Astrocyte of the spinal cord (primary cell): Measurements from ENCODE around the gene ACSM2B.
"Not testable (repeated sequence)": the region's sequence is repeated elsewhere in the genome, so short reads cannot be mapped to it uniquely, and the experiment has no call there.

ENCODE experiments used
- DNase-seq: peaks from one replicate; pipeline ENCODE4 v3.0.0; 2011; ENCODE audit warnings: low read depth, low spot score
- H3K4me3 ChIP-seq: 2 replicates; pipeline ENCODE4 v1.5.1; 2011; ENCODE audit warnings: low read depth, mild to moderate bottlenecking, low read length, moderate library complexity
- in situ Hi-C: cut with HindIII; loops from 2 replicates; pipeline ENCODE4 v1.10.0; 2017; ENCODE audit warnings: low sequenced_read_pairs
- TF ChIP-seq, protein P1 (sequence below): IDR thresholded peaks from 2 replicates; pipeline ENCODE4 v1.5.1; 2012; ENCODE audit warnings: low read depth, mild to moderate bottlenecking, low read length, inconsistent platforms

The ACSM2B gene

DNA sequence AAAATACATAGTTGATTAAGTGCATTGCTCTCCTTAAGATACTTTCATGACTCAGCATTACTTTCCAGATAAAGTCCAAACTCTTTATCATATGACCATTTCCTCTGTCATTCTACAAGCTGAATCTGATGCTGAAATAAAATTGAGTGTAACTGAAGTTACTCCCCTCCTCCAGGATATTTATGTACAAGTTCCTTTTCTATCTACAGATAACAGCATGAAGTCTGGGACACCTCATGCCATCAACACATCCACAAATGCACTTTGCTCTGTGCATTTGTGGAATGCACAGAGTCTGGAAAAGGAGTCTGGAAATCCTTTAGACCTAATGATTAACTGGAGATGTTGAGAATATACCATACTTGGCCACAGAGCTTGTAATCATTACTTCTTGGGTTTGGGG is 60.5 kb downstream of the ACSM2B start:
- no peak for DNase-seq
- TF ChIP-seq, protein P1, sequence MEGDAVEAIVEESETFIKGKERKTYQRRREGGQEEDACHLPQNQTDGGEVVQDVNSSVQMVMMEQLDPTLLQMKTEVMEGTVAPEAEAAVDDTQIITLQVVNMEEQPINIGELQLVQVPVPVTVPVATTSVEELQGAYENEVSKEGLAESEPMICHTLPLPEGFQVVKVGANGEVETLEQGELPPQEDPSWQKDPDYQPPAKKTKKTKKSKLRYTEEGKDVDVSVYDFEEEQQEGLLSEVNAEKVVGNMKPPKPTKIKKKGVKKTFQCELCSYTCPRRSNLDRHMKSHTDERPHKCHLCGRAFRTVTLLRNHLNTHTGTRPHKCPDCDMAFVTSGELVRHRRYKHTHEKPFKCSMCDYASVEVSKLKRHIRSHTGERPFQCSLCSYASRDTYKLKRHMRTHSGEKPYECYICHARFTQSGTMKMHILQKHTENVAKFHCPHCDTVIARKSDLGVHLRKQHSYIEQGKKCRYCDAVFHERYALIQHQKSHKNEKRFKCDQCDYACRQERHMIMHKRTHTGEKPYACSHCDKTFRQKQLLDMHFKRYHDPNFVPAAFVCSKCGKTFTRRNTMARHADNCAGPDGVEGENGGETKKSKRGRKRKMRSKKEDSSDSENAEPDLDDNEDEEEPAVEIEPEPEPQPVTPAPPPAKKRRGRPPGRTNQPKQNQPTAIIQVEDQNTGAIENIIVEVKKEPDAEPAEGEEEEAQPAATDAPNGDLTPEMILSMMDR = no peak
- no peak overlapping the region for H3K4me3 ChIP-seq
- in situ Hi-C loops = no loop called here

DNA sequence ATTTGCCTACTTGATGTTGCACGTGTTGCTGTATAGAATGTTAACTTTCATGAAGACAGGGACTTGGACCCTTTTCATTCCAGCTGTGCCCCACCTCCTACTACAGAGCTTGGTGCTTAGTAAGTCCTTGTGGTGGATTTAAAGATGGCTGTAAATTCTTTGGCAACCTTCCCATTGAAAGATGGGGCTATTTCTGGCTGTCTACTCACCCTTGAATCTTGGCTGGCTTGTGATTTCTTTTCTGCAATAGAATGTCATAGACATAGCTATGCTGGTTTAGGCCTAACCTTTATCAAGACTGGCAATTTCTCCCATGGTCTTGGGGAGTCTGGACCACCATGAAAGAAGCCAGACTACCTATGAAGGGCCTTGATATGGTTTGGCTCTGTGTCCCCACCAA is 65.8 kb downstream of the ACSM2B start:
- DNase-seq = no peak
- TF ChIP-seq, protein P1 = no peak
- no peak overlapping the region for H3K4me3 ChIP-seq
- in situ Hi-C loops = no loop called here

- DNase-seq = no peak
- in situ Hi-C loops = no loop called here
- H3K4me3 ChIP-seq = no peak overlapping the region
- TF ChIP-seq, protein P1 = no peak
Measured at GRCh38 chr16:20507280-20507679, 68.9 kb downstream of the ACSM2B start.

DNA sequence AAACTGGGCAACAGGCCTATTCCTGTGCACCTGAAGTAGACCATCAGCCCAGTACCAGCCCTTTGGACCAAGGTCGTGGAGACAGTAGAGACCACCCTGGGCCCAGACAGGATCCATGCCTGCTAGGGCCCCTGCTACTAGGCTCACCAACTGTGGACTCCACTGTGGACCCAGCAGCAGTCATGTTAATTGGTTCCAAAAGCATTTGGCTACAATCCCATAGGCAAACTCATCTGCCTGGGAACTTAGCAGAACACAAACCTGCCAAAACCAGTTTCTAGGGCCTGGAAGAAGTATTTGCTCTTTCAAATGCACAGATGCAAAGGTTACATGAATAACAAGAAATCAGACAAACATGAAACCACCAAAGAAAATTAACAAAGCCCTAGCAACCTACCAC is 71.7 kb downstream of the ACSM2B start:
- no peak overlapping the region for H3K4me3 ChIP-seq
- in situ Hi-C loops = no loop called here
- no peak for DNase-seq
- TF ChIP-seq, protein P1 = no peak

DNA sequence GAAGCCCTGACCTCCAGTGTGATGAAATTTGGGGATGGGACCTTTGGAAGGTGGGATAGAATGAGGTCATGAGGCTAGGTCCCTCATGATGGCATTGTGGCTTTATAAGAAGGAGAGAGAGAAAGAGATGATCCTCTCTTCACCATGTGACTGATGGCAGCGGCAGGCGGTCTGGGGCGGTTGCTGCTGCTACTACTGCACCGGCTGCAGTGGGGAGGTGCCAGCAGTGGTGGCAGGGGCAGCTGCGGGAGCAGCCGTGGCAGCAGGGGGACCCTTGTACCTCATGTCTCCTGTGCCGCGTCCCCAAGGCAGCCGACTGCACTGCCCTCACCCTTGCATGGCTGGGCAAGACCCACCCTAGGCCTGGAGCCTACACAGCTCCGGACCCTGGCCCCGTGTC is 84.7 kb downstream of the ACSM2B start:
- DNase-seq, in situ Hi-C loops, H3K4me3 ChIP-seq: not testable (repeated sequence)

DNA sequence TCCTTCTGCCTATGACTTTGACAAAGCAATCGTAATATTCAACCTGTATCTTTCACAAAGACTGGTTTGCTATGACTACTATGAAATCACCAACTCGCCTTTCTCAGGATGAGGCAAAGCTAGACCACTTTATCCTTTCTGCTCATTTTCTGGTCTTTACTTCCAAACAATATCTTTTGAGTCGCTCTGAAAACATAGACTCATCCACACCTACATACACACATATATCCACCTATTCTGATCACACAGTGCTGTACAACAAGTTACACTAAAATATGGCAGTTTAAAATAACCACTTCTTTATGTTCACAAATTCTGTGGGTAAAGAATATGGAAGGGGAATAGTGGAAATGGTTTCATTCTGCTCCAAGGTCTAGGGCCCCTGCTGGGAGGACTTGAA is 85.2 kb downstream of the ACSM2B start:
- H3K4me3 ChIP-seq, DNase-seq, in situ Hi-C loops: not testable (repeated sequence)
